ENCODE results near the gene ADAM15. TPM values are rescaled to one million over a fixed set of nuclear protein-coding genes. Genes with fewer than 3 reads are reported as not detected.
A peak's percentile ranks its signal among the peaks of the same experiment; 100 is the strongest.

ADAM15 gene
- polyA plus RNA-seq, 3 donors, result 44.5 to 202 (median 74.3) TPM

- H3K27ac Mint-ChIP-seq, result peak overlapping the region; percentile 92 to 98 (median 98)
These were observed 33.8 kb downstream of the ADAM15 start for GRCh38 chr1:155084722-155085503.

More at GRCh38 chr1:155084722-155085503, 33.8 kb downstream of the ADAM15 start:
- peak overlapping the region; percentile 66 for H3K9ac ChIP-seq (ENCODE audit: insufficient read depth, low read length, poor library complexity, severe bottlenecking)
- H3K36me3 ChIP-seq (replicated peaks in 1 of 2; ENCODE audit: control insufficient read depth in 1 of 2, insufficient read depth in 2 of 2, low read length in 2 of 2), result no peaks in the 10 kb centered on the region
- H3K4me3 ChIP-seq (replicated peaks in 1 of 3; ENCODE audit: low read depth in 2 of 3, low read length in 3 of 3), result peak overlapping the region; percentile 67 to 96 (median 75)
- peaks cover 50 to 59% of the 10 kb centered on the region in 2 donors for H3K4me1 ChIP-seq (ENCODE audit: control insufficient read depth in 1 of 2, insufficient read depth in 2 of 2, low read length in 2 of 2)
- peaks cover 0 to 16% of the 10 kb centered on the region in 2 donors for H3K9me3 ChIP-seq (replicated peaks in 1 of 2; ENCODE audit: control insufficient read depth in 1 of 2, insufficient read depth in 1 of 2, low read length in 2 of 2)
- intact Hi-C loops (cut with micrococcal nuclease), result loop anchor here in 1 of 2 donors (1.0 to 10.0 kb wide), 4 partner anchors 22 to 530 kb away; partner anchors contain the start of genes ADAM15, EFNA4 and UBE2Q1
- no peaks in the 10 kb centered on the region for H3K79me2 ChIP-seq (ENCODE audit: insufficient read depth, low read length)
- Mint-ChIP-seq H3K36me3 (peaks cover 9 to 10% of the 10 kb centered on the region in 2 donors), H3K27me3 (ENCODE audit: low read depth in 3 of 3) (peaks cover 35 to 46% (median 44%) of the 10 kb centered on the region in 3 donors), H3K9me3 (peaks cover 0 to 29% (median 9%) of the 10 kb centered on the region in 7 donors), H3K4me3 (peak overlapping the region; percentile 95 to 97), H3K4me1 (peaks cover 40% of the 10 kb centered on the region)
- peaks cover 41% of the 10 kb centered on the region for H4K20me1 ChIP-seq (ENCODE audit: insufficient read depth, low read length)
- peak overlapping the region; percentile 95 for H2AFZ ChIP-seq (ENCODE audit: insufficient read depth, low read depth, low read length, poor library complexity, severe bottlenecking)
- TF ChIP-seq, protein P1, sequence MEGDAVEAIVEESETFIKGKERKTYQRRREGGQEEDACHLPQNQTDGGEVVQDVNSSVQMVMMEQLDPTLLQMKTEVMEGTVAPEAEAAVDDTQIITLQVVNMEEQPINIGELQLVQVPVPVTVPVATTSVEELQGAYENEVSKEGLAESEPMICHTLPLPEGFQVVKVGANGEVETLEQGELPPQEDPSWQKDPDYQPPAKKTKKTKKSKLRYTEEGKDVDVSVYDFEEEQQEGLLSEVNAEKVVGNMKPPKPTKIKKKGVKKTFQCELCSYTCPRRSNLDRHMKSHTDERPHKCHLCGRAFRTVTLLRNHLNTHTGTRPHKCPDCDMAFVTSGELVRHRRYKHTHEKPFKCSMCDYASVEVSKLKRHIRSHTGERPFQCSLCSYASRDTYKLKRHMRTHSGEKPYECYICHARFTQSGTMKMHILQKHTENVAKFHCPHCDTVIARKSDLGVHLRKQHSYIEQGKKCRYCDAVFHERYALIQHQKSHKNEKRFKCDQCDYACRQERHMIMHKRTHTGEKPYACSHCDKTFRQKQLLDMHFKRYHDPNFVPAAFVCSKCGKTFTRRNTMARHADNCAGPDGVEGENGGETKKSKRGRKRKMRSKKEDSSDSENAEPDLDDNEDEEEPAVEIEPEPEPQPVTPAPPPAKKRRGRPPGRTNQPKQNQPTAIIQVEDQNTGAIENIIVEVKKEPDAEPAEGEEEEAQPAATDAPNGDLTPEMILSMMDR (IDR thresholded peaks at IDR 0.05), result peak; percentile 93
- DNase-seq, result peak; percentile 84 to 88 (median 86)
- peaks cover 37 to 45% of the 10 kb centered on the region in 2 donors for H3K27me3 ChIP-seq (ENCODE audit: control insufficient read depth in 2 of 2, insufficient read depth in 2 of 2, low read length in 2 of 2)
- peak overlapping the region; percentile 71 to 77 for H3K27ac ChIP-seq (ENCODE audit: low read depth in 1 of 2, low read length in 2 of 2)
- WGBS (ENCODE audit: insufficient coverage), result under 1% methylated on average over 64 of the region's 67 CpGs
- peak overlapping the region; percentile 94 for H3K4me2 ChIP-seq (replicated peaks; ENCODE audit: extremely low read depth, low read length, poor library complexity, severe bottlenecking)

Measured in CD14-positive monocyte (primary cell).